Measurements from ENCODE around the gene TMEM267. TPM values are rescaled to one million over a fixed set of nuclear protein-coding genes. Genes with fewer than 3 reads are reported as not detected.
A peak's percentile ranks its signal among the peaks of the same experiment; 100 is the strongest.

TMEM267 gene
- total and polyA plus RNA-seq, 10 of the 15 experiments (the other 5 are each of a cell fraction or from before 2014, with no cell fraction given): 7.7 to 37.3 (median 13.3) TPM

- Histone ChIP-seq H3K9ac (ENCODE audit: control insufficient read depth, insufficient read depth, low read length) (peak overlapping the region; percentile 64), H3K4me3 (peak overlapping the region; percentile 92), H2AFZ (ENCODE audit: control insufficient read depth, low read depth, low read length) (peak overlapping the region; percentile 65), H3K4me2 (ENCODE audit: control insufficient read depth, insufficient read depth) (peak overlapping the region; percentile 66), H3K36me3 (ENCODE audit: control insufficient read depth in 2 of 2, insufficient read depth in 2 of 2, low read length in 1 of 2) (no peaks in the 10 kb centered on the region), H3K9me3 (replicated peaks; ENCODE audit: control insufficient read depth, insufficient read depth, low read length) (no peaks in the 10 kb centered on the region), H3K79me2 (ENCODE audit: control insufficient read depth, insufficient read depth, low read length) (peaks cover 23% of the 10 kb centered on the region), H4K20me1 (ENCODE audit: control insufficient read depth, insufficient read depth) (no peaks in the 10 kb centered on the region), H3K27ac (ENCODE audit: control insufficient read depth, insufficient read depth) (peak overlapping the region; percentile 74), H3K4me1 (ENCODE audit: control insufficient read depth, insufficient read depth, low read length) (no peaks in the 10 kb centered on the region), H3K27me3 (replicated peaks in 1 of 2; ENCODE audit: control insufficient read depth in 2 of 2, insufficient read depth in 2 of 2, low read length in 1 of 2) (no peaks in the 10 kb centered on the region)
- in situ Hi-C loops (cut with MboI) (no loop called here), intact Hi-C loops (cut with micrococcal nuclease; ENCODE audit: unreplicated experiment) (loop anchor here (1.0 kb wide), 1 partner anchor 31 kb away; no protein-coding TSS in a partner anchor)
- SMC1A ChIA-PET (ENCODE audit: uncharacterized antibody, unreplicated experiment): interaction anchor here (1.2 to 2.7 kb wide), 3 partner anchors 30 to 38 kb away, joined by 5 to 12 read pairs (median 6); partner anchors contain the start of gene TMEM267
- CTCF ChIA-PET: interaction anchor here (0.7 to 2.2 kb wide), 2 partner anchors 10 to 31 kb away, joined by 3 to 20 read pairs; partner anchors contain the start of gene TMEM267
- FAIRE-seq (no peak), DNase-seq (ENCODE audit: low read depth, low spot score) (no peak), ATAC-seq (no peak)
- POLR2A ChIA-PET: interaction anchor here (1.0 to 3.9 kb wide), 4 partner anchors 13 to 204 kb away, joined by 3 to 24 read pairs (median 4); partner anchors contain the start of gene TMEM267
- RAD21 ChIA-PET (ENCODE audit: unreplicated experiment): interaction anchor here (1.1 to 1.6 kb wide), 4 partner anchors 30 to 395 kb away, joined by 3 to 7 read pairs (median 4); partner anchors contain the start of genes TMEM267 and ZNF131
- 95% methylated on average over 1 of the region's 1 CpG for WGBS (ENCODE audit: insufficient coverage, insufficient replicate concordance, low lambda C conversion rate, missing lambda C conversion rate)
- no TSS peak for BruUV-seq (replicated peaks)
- TF ChIP-seq YY1 (IDR thresholded peaks at IDR 0.05; ENCODE audit: low read depth, low read length): peak; percentile 40; the same call in 1 of the 2 replicates
- no peak for TF ChIP-seq CEBPB (IDR thresholded peaks at IDR 0.05; ENCODE audit: borderline replicate concordance in 1 of 2, low read depth in 2 of 2, low read length in 2 of 2)
- no peak for TF ChIP-seq HCFC1 (IDR thresholded peaks at IDR 0.05; ENCODE audit: low read length)
- TF ChIP-seq ZBTB33 (IDR thresholded peaks at IDR 0.05): no peak
- TF ChIP-seq ZNF622 (IDR thresholded peaks at IDR 0.05): no peak
- TF ChIP-seq NKRF (conservative IDR thresholded peaks at IDR 0.05): no peak
- TF ChIP-seq ATF3 (IDR thresholded peaks at IDR 0.05; ENCODE audit: borderline replicate concordance, extremely low read depth, low read depth, low read length): no peak
- no peak for TF ChIP-seq SMAD1 (IDR thresholded peaks at IDR 0.05; ENCODE audit: low read depth, partially characterized antibody)
- 0 out of 2 replicates have a peak, but pooled peaks have one; percentile 17 for TF ChIP-seq ZNF687 (IDR thresholded peaks at IDR 0.05)
Measured at GRCh38 chr5:43515678-43516048, 32.0 kb upstream of the TMEM267 start.

Measured in GM12878 (cell line).